HepG2 (cell line): ENCODE data around the gene CMIP. TPM values are rescaled to one million over a fixed set of nuclear protein-coding genes. Genes with fewer than 3 reads are reported as not detected.

Experiments used
- ATAC-seq: fragments of 200-7000 bp; cut with Tn5 transposase; 3 replicates; pipeline ENCODE4 v1.9.1; 2020; ENCODE audit warnings: mild to moderate bottlenecking, moderate library complexity
- BruUV-seq: library from RNA; stranded (reverse); fragments of 400-500 nt; replicated peaks from 2 replicates; lab custom pipeline; 2021; lab: Mats Ljungman, UMichigan
- CTCF ChIA-PET: fragments of 300-600 bp; formaldehyde crosslinking; extraction: SDS; loops from one replicate; lab custom pipeline; 2021; ENCODE audit warnings: low total read pairs, inconsistent platforms, low intra/inter-chr PET ratio; lab: Yijun Ruan, JAX
- POLR2A ChIA-PET: fragments of 350-600 bp; sonication (Branson Sonifier 250); formaldehyde crosslinking; loops from one replicate; lab custom pipeline; 2020; ENCODE audit warnings: antibody characterized with exemption, inconsistent platforms; lab: Yijun Ruan, JAX
- DNase-seq: peaks from one replicate; pipeline ENCODE4 v3.0.0-alpha.2; 2015; ENCODE audit warnings: low spot score
- FAIRE-seq: peaks from 3 replicates; lab custom pipeline; 2011; peaks lifted over from hg19 to GRCh38; lab: Jason Lieb, UNC
- H2AFZ ChIP-seq: one replicate; pipeline ENCODE4 v1.6.1; 2011; ENCODE audit warnings: low read length, inconsistent platforms
- H3K27ac ChIP-seq: fragments of 300-600 bp; 3 replicates; pipeline ENCODE4 v1.8.0; 2011; ENCODE audit warnings: mixed run types, mild to moderate bottlenecking, mixed read lengths, low read length, inconsistent platforms; ENCODE audit not compliant: insufficient read depth; ENCODE audit errors: extremely low read length
- H3K27me3 ChIP-seq, 2 experiments: fragments of 200-600 bp in 1 of 2; 2 replicates in 1 of 2; 3 replicates in 1 of 2; pipeline versions ENCODE4 v1.6.0 to v1.8.0; 2011; ENCODE audit warnings: low read length in 2 of 2, mild to moderate bottlenecking in 2 of 2, moderate library complexity in 2 of 2, inconsistent platforms in 1 of 2; ENCODE audit not compliant: insufficient read depth in 2 of 2, control insufficient read depth in 1 of 2
- H3K36me3 ChIP-seq, 2 experiments: fragments of 200-600 bp in 1 of 2; replicated peaks in 1 of 2; 2 replicates in 1 of 2; 3 replicates in 1 of 2; pipeline versions ENCODE4 v1.5.1 to v1.8.0; 2011; ENCODE audit warnings: low read length in 2 of 2, inconsistent platforms in 1 of 2; ENCODE audit not compliant: insufficient read depth in 2 of 2, control insufficient read depth in 1 of 2
- H3K4me1 ChIP-seq: 2 replicates; pipeline ENCODE4 v1.5.1; 2012; ENCODE audit warnings: low read length, inconsistent platforms; ENCODE audit not compliant: insufficient read depth
- H3K4me2 ChIP-seq: 2 replicates; pipeline ENCODE4 v1.6.0; 2011; ENCODE audit warnings: low read depth, low read length, inconsistent platforms
- H3K4me3 ChIP-seq, 3 experiments: fragments of 200-600 bp in 1 of 3; sonication (generic), shearing (Covaris generic) in 1 of 3; replicated peaks in 1 of 3; 2 replicates each; pipeline ENCODE4 v1.5.1; 2011 to 2016; ENCODE audit warnings: low read length in 3 of 3, inconsistent platforms in 2 of 3, low read depth in 2 of 3, mild to moderate bottlenecking in 2 of 3, control low read depth in 1 of 3, mixed read lengths in 1 of 3; ENCODE audit not compliant: insufficient read depth in 1 of 3
- H3K79me2 ChIP-seq: one replicate; pipeline ENCODE4 v1.6.1; 2011; ENCODE audit warnings: low read length, inconsistent platforms; ENCODE audit not compliant: insufficient read depth
- H3K9ac ChIP-seq: 2 replicates; pipeline ENCODE4 v1.6.0; 2011; ENCODE audit warnings: mild to moderate bottlenecking, low read depth, low read length, inconsistent platforms; ENCODE audit not compliant: insufficient read depth
- H3K9me3 ChIP-seq: 2 replicates; pipeline ENCODE4 v1.5.1; 2012; ENCODE audit warnings: mild to moderate bottlenecking, low read length
- H4K20me1 ChIP-seq: 2 replicates; pipeline ENCODE4 v1.6.0; 2011; ENCODE audit warnings: inconsistent platforms, mild to moderate bottlenecking, low read length, moderate library complexity; ENCODE audit not compliant: insufficient read depth
- RBM22 ChIP-seq: fragments of 200-400 bp; formaldehyde crosslinking; optimal IDR thresholded peaks from 2 replicates; pipeline ENCODE3; 2017; ENCODE audit warnings: mild to moderate bottlenecking, low read length, moderate library complexity
- SP2 ChIP-seq: sonication (generic); formaldehyde crosslinking; IDR thresholded peaks from 2 replicates; pipeline ENCODE4 v1.5.1; 2020; ENCODE audit warnings: mild to moderate bottlenecking, missing genetic modification reagents
- THYN1 ChIP-seq: sonication (generic); formaldehyde crosslinking; IDR thresholded peaks from 2 replicates; pipeline ENCODE4 v1.8.1; 2023; ENCODE audit warnings: low read depth, mild to moderate bottlenecking, moderate library complexity, missing genetic modification reagents, borderline replicate concordance
- TRIM24 ChIP-seq: sonication (generic); formaldehyde crosslinking; IDR thresholded peaks from 2 replicates; pipeline ENCODE4 v1.8.0; 2022; ENCODE audit warnings: mild to moderate bottlenecking, missing genetic modification reagents
- ZFP36 ChIP-seq: fragments of 150-350 bp; IDR thresholded peaks from 2 replicates; pipeline ENCODE4 v1.6.1; 2018; ENCODE audit warnings: borderline replicate concordance, low read length, low read depth; ENCODE audit not compliant: partially characterized antibody
- WGBS: methylation state at CpG from one replicate; pipeline ENCODE4 v1.1.6; 2017; ENCODE audit warnings: low lambda C conversion rate; 5-methylcytosine and 5-hydroxymethylcytosine counted together
- in situ Hi-C: cut with HindIII; loops from 2 replicates; pipeline ENCODE4 v1.10.0; 2017; ENCODE audit warnings: low pct_unique_long_range_greater_than_20kb; ENCODE audit not compliant: extremely low pct_ligation_motif_present
- intact Hi-C: fragments of 100-400 bp; cut with micrococcal nuclease; formaldehyde crosslinking; loops from one replicate; pipeline ENCODE4 v1.10.0; 2022; ENCODE audit not compliant: unreplicated experiment
- polyA plus RNA-seq, 8 experiments: library from polyadenylated mRNA; depleted of rRNA in 3 of 8; stranded (reverse) in 7 of 8; unstranded in 1 of 8; fragments of >200 nt; fragmentation: Illumina TruSeq in 4 of 8; extraction: Trizol in 4 of 8; gene quantifications; 2 replicates each; pipeline versions ENCODE4 v1.2.1 to v1.2.3, GENCODE V29; 2011 to 2016; ENCODE audit warnings: low read depth in 4 of 8, missing spikeins in 1 of 8, mixed read lengths in 1 of 8; ENCODE audit not compliant: insufficient read depth in 1 of 8
- total RNA-seq, 5 experiments: library from RNA; depleted of rRNA; stranded (reverse); fragments of >200 nt; fragmentation: Illumina TruSeq; extraction: Trizol; gene quantifications; 2 replicates each; pipeline ENCODE4 v1.2.3, GENCODE V29; 2016; ENCODE audit warnings: low read depth in 1 of 5
- TF ChIP-seq, protein P1 (sequence below): sonication (generic); formaldehyde crosslinking; IDR thresholded peaks from 2 replicates; pipeline ENCODE4 v1.5.0; 2020; ENCODE audit warnings: mild to moderate bottlenecking, missing genetic modification reagents, moderate library complexity
- TF ChIP-seq, protein P2 (sequence below): sonication (generic); formaldehyde crosslinking; IDR thresholded peaks from 2 replicates; pipeline ENCODE4 v1.4.0; 2020; ENCODE audit warnings: mild to moderate bottlenecking, missing genetic modification reagents
- TF ChIP-seq, protein P3 (sequence below): sonication (generic); formaldehyde crosslinking; IDR thresholded peaks from 2 replicates; pipeline ENCODE4 v1.4.0; 2020; ENCODE audit warnings: missing genetic modification reagents
- TF ChIP-seq, protein P4 (sequence below): sonication (generic); formaldehyde crosslinking; IDR thresholded peaks from 2 replicates; pipeline ENCODE4 v1.4.0; 2020; ENCODE audit warnings: mild to moderate bottlenecking, missing genetic modification reagents
- TF ChIP-seq, protein P5 (sequence below): sonication (generic); formaldehyde crosslinking; IDR thresholded peaks from 2 replicates; pipeline ENCODE4 v1.4.0; 2020; ENCODE audit warnings: missing genetic modification reagents

CMIP gene
- total and polyA plus RNA-seq, 2 of the 13 experiments (the other 11 are each of a cell fraction or from before 2014, with no cell fraction given) = 10.9 to 18.1 TPM

DNA sequence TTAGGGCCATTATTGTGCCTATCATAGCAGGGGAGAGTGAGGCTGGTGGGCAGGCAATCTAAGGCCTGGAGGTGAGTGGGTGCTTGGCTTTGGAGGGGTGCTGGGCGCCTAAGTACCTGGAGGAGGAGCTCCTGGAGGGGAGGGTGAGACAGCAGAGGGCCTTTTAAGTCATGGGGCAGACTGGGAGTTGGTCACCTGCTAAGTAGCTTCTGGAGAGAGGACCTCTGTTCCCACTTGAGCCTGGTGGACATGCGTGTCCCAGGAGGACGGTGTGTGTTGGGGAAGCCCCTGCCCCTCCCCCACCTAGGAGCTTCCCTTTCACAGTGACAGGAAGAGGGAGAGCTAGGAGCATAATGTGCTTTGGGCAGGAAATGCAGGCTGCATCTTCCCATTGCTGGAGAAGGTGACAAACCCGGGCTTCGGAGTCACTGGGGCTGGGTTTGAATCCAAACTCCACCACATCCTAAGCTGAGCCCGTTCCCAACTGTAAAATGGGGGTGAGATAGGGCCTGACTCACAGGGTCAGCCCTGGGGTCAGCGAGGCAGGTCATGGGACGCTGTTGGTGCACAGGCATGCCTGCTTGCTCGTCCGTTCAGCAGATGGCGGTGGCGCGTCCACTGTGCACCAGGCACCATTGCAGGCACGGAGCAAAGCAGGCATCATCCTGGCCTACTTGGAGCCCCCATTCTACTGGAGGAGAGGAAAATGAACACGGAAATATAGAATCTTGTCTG lies 37.9 kb downstream of the CMIP start:
- Histone ChIP-seq H3K4me3 (no peak overlapping the region), H4K20me1 (peaks cover 93% of the 10 kb centered on the region), H3K9me3 (no peaks in the 10 kb centered on the region), H3K4me1 (peaks cover 73% of the 10 kb centered on the region), H3K36me3 (peaks cover 16 to 45% of the 10 kb centered on the region in 2 experiments), H2AFZ (no peak overlapping the region), H3K27me3 (no peaks in the 10 kb centered on the region), H3K9ac (no peak overlapping the region), H3K79me2 (peaks cover 97% of the 10 kb centered on the region), H3K4me2 (no peak overlapping the region; the same call in 1 of the 2 replicates), H3K27ac (peak overlapping the region; percentile 60)
- FAIRE-seq (no peak), DNase-seq (no peak), ATAC-seq (no peak)
- POLR2A ChIA-PET = interaction anchor here (0.8 to 3.2 kb wide), 6 partner anchors 25 to 67 kb away, joined by 3 to 29 read pairs (median 9); no protein-coding TSS in a partner anchor
- WGBS = 94% methylated on average over 14 of the region's 15 CpGs
- BruUV-seq = no TSS peak
- CTCF ChIA-PET = no interaction called here
- in situ Hi-C loops (no loop called here), intact Hi-C loops (no loop called here)
- TF ChIP-seq, protein P1, sequence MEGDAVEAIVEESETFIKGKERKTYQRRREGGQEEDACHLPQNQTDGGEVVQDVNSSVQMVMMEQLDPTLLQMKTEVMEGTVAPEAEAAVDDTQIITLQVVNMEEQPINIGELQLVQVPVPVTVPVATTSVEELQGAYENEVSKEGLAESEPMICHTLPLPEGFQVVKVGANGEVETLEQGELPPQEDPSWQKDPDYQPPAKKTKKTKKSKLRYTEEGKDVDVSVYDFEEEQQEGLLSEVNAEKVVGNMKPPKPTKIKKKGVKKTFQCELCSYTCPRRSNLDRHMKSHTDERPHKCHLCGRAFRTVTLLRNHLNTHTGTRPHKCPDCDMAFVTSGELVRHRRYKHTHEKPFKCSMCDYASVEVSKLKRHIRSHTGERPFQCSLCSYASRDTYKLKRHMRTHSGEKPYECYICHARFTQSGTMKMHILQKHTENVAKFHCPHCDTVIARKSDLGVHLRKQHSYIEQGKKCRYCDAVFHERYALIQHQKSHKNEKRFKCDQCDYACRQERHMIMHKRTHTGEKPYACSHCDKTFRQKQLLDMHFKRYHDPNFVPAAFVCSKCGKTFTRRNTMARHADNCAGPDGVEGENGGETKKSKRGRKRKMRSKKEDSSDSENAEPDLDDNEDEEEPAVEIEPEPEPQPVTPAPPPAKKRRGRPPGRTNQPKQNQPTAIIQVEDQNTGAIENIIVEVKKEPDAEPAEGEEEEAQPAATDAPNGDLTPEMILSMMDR = peak; percentile 37; the same call in 1 of the 2 replicates
- TF ChIP-seq, protein P2, sequence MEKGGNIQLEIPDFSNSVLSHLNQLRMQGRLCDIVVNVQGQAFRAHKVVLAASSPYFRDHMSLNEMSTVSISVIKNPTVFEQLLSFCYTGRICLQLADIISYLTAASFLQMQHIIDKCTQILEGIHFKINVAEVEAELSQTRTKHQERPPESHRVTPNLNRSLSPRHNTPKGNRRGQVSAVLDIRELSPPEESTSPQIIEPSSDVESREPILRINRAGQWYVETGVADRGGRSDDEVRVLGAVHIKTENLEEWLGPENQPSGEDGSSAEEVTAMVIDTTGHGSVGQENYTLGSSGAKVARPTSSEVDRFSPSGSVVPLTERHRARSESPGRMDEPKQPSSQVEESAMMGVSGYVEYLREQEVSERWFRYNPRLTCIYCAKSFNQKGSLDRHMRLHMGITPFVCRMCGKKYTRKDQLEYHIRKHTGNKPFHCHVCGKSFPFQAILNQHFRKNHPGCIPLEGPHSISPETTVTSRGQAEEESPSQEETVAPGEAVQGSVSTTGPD (CRISPR knock-in tag) = no peak
- TF ChIP-seq THYN1 (no peak), RBM22 (peak; percentile 64), TRIM24 (CRISPR knock-in tag) (no peak; the same call in 1 of the 2 replicates), ZFP36 (no peak), SP2 (CRISPR knock-in tag) (no peak)
- TF ChIP-seq, protein P3, sequence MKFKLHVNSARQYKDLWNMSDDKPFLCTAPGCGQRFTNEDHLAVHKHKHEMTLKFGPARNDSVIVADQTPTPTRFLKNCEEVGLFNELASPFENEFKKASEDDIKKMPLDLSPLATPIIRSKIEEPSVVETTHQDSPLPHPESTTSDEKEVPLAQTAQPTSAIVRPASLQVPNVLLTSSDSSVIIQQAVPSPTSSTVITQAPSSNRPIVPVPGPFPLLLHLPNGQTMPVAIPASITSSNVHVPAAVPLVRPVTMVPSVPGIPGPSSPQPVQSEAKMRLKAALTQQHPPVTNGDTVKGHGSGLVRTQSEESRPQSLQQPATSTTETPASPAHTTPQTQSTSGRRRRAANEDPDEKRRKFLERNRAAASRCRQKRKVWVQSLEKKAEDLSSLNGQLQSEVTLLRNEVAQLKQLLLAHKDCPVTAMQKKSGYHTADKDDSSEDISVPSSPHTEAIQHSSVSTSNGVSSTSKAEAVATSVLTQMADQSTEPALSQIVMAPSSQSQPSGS (CRISPR knock-in tag) = no peak
- TF ChIP-seq, protein P4, sequence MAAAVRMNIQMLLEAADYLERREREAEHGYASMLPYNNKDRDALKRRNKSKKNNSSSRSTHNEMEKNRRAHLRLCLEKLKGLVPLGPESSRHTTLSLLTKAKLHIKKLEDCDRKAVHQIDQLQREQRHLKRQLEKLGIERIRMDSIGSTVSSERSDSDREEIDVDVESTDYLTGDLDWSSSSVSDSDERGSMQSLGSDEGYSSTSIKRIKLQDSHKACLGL (CRISPR knock-in tag) = 0 out of 2 replicates have a peak, but pooled peaks have one; percentile 29
- TF ChIP-seq, protein P5, sequence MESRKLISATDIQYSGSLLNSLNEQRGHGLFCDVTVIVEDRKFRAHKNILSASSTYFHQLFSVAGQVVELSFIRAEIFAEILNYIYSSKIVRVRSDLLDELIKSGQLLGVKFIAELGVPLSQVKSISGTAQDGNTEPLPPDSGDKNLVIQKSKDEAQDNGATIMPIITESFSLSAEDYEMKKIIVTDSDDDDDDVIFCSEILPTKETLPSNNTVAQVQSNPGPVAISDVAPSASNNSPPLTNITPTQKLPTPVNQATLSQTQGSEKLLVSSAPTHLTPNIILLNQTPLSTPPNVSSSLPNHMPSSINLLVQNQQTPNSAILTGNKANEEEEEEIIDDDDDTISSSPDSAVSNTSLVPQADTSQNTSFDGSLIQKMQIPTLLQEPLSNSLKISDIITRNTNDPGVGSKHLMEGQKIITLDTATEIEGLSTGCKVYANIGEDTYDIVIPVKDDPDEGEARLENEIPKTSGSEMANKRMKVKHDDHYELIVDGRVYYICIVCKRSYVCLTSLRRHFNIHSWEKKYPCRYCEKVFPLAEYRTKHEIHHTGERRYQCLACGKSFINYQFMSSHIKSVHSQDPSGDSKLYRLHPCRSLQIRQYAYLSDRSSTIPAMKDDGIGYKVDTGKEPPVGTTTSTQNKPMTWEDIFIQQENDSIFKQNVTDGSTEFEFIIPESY (CRISPR knock-in tag) = peak; percentile 23; the same call in 1 of the 2 replicates
